Kidney glomerular epithelial cell (primary cell): Measurements from ENCODE around the gene LCOR.

ENCODE experiments used
- DNase-seq: peaks from one replicate; lab custom pipeline; 2025; lab: John Stamatoyannopoulos, UW

Gene LCOR

DNA sequence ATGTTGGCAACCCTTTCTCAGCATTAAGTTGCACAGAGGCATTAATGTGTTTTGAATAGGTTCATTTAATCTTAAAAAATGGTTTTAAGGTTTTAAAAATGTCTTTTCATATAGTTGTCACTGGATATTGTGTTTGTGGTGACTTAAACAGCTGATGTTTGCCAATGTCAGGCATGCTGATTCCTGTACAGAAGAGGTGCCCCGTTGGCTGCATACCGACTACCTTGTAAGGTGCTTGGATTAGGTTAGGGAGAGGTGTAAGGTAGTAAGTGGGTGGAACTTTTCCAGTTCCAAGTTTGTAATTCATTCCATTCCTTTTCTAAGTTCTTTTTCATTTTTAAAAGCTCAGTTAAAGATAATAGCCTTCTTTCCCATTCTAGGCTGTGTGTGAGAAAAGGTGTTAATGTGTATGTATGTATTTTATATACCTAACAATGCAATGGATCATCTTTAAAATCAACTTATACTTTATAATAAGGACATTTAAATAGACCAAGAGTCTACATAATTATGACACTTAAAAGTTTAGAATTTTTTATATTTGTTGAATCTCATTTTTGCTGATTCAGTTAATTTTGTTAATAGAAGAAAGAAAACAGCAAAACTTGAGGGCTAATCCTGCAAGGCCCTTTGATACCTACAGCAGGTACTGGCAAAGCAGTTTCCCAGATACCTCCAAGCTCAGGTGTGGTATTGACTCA lies 155.2 kb downstream of the LCOR start:
- DNase-seq, result no peak

DNA sequence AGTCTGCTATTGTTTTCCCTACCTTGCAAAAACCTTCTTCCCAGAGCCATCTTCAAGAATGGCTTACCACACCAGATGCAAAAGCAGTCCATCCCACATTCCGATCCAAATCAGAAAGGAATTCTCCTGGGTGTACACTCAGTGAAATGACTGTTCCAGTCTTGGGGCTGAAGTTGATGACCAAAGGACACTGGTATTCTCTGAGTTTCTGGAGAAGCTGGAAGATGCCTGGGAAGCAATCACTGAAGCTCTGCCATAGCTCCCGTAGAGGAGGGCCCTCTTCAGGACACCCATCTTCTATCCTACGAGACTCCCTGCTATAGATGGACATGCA lies 155.7 kb downstream of the LCOR start:
- DNase-seq, result peak; percentile 18

DNA sequence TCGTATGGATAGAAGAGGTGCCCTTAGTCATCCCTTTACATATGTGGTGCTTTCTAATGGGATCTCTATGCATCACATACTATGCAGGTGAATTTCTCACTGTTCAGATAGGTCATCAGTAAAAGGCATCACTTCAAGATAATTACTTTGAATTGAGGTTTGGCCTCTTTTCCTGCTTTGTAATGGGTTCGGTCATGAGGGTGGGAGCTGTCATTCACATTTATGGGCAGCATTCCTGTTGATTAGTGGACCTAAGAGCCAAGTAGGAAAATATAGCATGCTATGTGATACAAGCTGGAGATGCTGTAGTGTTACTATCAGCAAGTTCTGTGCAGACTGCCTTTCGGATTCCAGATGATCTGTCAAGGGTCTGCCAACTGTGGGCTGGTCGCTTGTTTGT lies 156.3 kb downstream of the LCOR start:
- peak; percentile 85 for DNase-seq

- DNase-seq, result peak; percentile 72
These were observed 159.3 kb downstream of the LCOR start for GRCh38 chr10:96991313-96991841.

GRCh38 chr10:96992721-96993120 lies 160.6 kb downstream of the LCOR start:
- no peak for DNase-seq

DNA sequence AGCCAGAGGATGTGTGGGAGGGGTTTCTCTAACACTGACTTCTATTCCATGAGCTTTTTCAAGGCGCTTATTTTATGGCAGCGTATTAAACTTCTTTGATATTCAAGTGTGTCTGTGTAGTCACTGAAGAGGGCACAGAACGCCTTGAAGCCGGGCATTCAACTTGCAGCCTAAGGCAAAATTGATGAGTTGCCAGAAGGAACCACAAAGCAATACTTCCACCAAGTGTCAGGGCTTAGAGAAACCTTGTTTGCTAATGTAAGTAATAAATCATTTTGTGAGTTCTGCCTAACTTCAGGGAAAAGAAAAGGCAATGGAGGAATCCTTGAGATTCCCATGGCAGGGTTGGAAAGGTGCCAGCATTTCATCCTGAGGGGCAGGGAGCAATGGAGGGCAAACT lies 163.8 kb downstream of the LCOR start:
- DNase-seq, result no peak

DNA sequence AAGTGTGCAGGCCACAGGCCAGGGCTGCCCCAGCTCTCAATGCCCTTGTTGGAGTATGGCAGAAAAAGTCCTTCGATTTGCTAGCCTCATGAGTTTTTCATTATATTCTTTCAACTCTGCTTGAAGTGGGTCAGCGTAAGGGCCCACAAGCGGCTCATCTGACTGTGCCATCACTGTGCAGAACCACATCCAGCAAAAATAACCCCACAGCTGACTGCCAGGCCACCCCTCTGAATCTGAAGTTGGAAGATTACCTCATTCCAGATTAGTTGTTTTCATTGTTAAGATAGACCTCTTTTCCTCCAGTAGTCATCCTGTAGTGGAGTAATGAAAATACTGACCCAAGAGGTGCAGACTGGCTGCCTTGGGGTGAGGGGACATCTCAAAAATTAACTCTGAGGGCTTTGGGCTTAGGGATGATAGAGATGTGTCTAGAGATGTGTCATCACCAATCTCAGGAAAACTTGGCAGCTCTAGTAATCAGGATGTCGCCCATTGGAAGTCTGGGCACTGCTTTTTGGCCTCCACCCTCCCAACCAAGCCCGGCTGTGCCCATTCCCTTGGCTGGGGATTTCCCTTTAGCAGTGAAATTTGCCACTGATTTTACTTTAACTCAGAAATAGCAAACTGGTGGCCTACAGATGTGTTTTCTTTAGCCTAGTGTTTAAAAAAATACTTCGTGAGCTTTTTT lies 164.3 kb downstream of the LCOR start:
- no peak for DNase-seq

DNA sequence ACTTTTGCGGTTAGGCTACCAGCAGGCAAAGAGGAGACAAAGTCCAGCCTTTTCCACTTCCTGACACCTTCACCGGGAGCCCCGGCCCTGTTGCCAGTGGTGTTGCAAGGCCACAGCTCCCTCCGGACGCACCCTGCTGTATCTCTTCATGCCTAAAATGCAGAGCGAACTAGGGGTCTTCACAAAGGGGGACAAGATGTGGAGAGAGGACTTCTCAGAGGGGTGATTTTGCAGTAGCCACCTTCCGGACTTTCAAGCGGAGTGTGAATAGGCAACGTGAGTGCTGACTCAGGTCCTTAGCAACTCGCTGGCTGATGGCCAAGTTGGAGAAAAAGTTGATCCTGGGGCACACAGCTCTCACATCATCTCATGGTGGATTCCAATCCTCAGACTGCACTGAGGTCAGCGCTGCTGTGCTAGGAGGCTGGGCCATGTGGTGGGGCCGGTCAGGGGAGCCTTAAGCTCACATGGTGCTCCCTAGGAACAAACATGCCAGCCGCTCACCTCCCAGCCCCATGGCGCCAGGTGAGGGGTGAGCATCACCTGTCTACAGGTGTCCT lies 166.3 kb downstream of the LCOR start:
- no peak for DNase-seq

GRCh38 chr10:96999337-96999736 lies 167.2 kb downstream of the LCOR start:
- DNase-seq, result no peak

GRCh38 chr10:96999987-97000386 lies 167.9 kb downstream of the LCOR start:
- DNase-seq, result no peak

DNA sequence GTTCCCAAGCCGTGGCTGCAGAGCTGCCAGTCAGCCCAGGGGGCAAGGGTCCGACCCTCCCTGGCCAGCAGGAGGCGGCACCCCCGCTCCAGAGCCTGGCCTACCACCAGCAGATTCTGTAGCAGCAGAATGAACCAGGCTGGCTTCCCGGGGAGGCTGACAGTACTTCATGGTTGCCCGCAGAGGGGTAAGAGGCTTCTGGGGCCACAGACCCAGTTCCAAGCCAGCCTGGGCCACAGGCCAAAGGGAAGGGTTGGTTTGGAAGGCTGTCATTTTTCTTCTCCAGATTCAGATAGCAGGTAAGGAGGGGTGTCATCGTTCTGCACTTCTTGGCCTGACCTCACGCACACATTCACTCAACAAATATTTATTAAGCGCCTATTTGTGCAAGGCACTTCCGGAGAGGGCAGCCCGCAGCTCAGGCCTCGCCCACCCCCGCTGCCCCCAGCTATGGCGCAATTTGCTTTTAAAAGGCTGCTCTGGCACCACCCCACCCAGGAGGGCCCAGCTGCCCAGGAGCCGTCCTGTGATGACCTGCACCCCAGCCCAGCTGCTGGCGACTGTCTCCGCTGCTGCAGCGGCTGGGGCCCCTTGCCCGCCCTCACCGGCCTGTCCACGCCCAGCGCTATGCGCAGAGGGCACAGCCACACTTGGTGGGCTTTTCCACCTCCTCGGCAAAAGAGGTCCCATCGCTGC lies 168.5 kb downstream of the LCOR start:
- no peak for DNase-seq

DNA sequence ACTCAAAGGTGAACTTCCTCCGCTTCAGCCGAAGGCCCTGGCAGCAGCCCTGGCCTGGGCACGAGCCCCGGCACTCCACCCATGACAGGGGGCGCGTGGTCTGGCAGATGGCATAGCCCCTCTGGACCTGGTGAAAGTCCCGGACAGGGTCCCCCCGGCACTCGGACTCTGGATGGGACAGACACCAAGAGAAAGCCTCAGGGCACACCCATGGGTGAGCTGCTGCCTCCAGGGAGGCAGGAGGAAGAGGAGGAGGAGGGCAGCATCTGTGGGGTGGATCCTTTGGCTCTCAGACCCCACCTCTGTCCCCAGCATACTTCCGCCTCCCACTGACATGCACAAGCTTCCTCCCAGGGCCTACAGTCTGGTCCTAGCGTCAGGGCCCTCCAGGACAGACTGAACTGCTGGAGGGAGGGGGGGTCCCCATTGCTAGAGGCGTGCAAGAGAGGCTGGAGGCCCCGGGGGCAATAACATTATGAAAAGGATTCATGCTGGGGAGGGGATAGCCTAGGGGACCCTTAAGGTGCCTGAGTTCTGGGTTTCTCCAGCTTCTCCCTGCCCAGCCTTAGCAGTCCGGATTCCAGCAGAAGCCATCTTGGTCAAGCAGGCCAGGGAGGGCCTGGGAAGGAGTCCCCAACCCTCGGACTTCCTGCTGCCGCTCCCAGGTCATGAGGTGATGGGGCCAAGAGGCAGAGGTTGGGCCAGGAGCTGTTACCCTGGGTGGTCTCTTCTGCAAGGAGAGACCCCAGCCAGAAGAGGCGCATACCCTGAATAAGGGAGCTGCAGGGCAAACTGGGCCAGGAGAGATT lies 169.3 kb downstream of the LCOR start:
- no peak for DNase-seq

GRCh38 chr10:97002670-97003069 lies 170.6 kb downstream of the LCOR start:
- DNase-seq, result no peak

- DNase-seq, result no peak
These were observed 171.2 kb downstream of the LCOR start for GRCh38 chr10:97003151-97003803.

DNA sequence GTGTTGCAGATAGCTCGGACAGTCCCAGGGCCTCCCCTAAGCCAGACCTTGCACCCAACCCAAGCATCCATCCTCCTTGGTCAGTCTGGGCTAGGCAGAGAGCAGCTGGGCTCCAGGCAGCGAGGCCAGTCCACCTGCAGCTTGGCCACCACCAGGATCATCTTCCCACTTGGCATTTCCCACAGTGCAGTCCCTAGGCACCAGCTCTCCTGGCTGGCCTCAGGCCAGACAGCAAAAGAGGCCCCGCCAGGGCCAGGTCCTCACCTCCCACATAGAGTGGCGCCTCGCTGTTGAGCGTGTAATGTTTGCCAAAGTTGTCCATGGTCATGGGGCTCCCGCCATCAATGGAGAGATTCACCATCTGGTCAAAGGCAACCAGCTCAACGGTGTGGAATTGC lies 171.7 kb downstream of the LCOR start:
- no peak for DNase-seq

- DNase-seq, result no peak
These were observed 172.5 kb downstream of the LCOR start for GRCh38 chr10:97004591-97004990.

DNA sequence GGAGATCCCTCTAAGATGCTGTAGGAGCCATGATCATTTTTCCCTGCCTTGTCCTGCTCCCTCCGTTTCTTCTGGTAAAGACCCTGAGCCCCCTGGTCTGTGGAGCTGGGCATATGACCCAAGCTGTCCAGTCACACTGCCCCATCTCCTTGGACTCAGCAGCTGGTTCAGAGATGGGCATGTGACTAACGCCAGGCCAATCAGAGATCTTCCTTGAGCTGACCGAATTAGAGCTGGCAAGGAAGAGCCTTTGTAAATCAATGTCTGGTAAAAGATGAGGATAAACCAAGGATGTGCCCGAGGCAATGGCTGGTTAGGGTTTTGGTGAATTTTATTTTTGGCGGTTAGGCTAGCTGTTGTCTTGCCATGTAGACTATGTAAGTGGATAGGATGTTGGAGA lies 173.3 kb downstream of the LCOR start:
- no peak for DNase-seq

DNA sequence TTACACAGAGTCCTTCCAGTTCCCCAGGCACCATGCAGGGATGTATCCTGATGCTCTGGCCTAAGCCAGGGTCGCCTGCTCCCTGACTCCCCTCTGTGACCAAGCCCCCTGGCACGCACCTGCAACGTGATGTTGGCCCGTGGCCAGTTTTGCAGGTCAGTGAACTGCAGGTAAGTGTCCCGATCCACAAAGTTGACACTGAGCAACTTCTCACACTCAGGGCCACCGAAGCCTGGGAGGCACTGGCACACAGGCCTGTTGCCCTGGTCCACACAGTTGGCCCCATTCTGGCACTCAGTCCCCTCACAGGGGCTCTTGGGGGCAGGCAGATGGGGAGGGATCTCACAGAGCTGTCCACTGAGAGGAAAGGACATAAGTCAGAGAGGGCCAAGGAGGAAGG lies 174.3 kb downstream of the LCOR start:
- DNase-seq, result no peak

DNA sequence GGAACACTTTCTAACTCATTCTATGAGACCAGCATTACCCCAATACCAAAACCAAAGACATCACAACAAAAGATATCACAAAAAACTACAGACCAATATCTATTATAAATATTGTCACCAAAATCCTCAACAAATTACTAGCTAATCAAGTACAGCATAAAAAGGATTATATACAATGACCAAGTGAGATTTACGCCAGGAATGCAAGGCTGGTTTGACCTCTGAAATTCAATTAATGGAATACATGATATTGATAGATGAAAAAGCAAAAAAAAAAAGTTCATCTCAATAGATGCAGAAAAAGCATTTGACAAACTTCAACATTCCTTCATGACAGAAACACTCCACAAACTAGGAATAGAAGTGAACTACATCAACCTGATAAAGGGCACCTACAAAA lies 175.3 kb downstream of the LCOR start:
- DNase-seq, result no peak

DNA sequence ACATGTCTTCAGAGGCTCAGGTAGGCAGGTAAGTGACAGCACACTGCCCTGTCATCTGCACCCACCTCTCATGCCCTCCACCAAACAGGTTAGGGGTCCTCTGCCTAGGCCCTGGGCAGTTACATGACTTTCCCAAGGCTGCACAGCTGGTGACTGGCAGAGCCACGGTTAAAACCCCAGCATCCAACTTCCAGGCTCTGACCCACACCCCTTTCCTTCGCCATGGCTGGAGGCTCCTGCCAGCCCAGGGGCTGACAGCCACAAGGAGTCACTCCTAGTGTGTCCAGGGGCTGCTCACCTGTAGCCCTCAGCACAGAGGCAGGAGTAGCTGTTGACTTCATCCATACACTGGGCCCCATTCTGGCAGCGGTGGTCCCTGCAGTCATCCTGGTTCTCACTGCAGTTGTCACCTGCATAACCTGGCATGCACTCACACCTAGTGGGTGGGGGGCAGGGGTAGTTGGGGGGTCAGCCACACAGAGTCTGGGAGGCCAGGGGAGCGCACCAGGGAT lies 178.7 kb downstream of the LCOR start:
- no peak for DNase-seq

GRCh38 chr10:97011397-97011796 lies 179.3 kb downstream of the LCOR start:
- no peak for DNase-seq
